DOHH2 (cell line): ENCODE data around the gene CCNA1.

ENCODE experiments used
- EZH2phosphoT487 ChIP-seq: fragments of 200-600 bp; sonication (generic); IDR thresholded peaks from 2 replicates; pipeline ENCODE4 v1.6.1; 2017; ENCODE audit warnings: borderline replicate concordance, mild to moderate bottlenecking, antibody characterized with exemption, low read length, moderate library complexity, mixed read lengths
- TF ChIP-seq, protein P1 (sequence below): fragments of 200-600 bp; sonication (generic); IDR thresholded peaks from one replicate; pipeline ENCODE4 v1.5.1; 2014; ENCODE audit warnings: antibody characterized with exemption, mild to moderate bottlenecking, low read depth, low read length; ENCODE audit not compliant: poor library complexity, severe bottlenecking

DNA sequence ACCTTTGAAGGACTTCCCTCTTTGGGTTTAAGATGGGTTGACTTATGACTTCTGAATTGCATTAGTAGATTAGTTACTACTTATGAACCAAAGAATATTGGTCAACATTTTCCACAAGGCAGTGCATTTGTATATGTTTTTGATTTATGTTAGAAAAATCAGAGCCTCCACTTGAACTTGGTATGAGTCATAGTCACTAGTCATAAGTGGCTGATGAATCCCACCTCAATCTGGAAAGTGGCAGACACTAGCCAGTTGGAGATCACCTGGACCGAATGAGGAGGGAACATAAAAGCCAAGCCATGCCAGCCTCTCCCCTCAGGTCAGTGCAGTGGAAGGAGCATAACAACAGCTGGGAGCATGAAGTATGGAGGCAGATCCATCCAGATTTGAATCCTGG lies 46.8 kb upstream of the CCNA1 start:
- TF ChIP-seq, protein P1, sequence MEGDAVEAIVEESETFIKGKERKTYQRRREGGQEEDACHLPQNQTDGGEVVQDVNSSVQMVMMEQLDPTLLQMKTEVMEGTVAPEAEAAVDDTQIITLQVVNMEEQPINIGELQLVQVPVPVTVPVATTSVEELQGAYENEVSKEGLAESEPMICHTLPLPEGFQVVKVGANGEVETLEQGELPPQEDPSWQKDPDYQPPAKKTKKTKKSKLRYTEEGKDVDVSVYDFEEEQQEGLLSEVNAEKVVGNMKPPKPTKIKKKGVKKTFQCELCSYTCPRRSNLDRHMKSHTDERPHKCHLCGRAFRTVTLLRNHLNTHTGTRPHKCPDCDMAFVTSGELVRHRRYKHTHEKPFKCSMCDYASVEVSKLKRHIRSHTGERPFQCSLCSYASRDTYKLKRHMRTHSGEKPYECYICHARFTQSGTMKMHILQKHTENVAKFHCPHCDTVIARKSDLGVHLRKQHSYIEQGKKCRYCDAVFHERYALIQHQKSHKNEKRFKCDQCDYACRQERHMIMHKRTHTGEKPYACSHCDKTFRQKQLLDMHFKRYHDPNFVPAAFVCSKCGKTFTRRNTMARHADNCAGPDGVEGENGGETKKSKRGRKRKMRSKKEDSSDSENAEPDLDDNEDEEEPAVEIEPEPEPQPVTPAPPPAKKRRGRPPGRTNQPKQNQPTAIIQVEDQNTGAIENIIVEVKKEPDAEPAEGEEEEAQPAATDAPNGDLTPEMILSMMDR, result no peak
- no peak for TF ChIP-seq EZH2phosphoT487
